A673 (cell line): ENCODE measurements around the gene TCEAL4. TPM values are rescaled to one million over a fixed set of nuclear protein-coding genes. Genes with fewer than 3 reads are reported as not detected.

Experiments used
- BruUV-seq: library from RNA; stranded (reverse); fragments of 400-500 nt; replicated peaks from 2 replicates; lab custom pipeline; 2021; lab: Mats Ljungman, UMichigan
- CTCF ChIA-PET: fragments of 300-600 bp; sonication (Branson Sonifier 250); formaldehyde crosslinking; loops from one replicate; lab custom pipeline; 2022; ENCODE audit warnings: antibody characterized with exemption; lab: Charles Lee
- POLR2A ChIA-PET: fragments of 300-600 bp; sonication (Branson Sonifier 250); formaldehyde crosslinking; loops from one replicate; lab custom pipeline; 2022; ENCODE audit warnings: antibody characterized with exemption; ENCODE audit not compliant: low non-redundant PET; lab: Charles Lee
- DNase-seq: peaks from one replicate; pipeline ENCODE4 v3.0.0-alpha.2; 2015; ENCODE audit warnings: low spot score
- H3K27ac ChIP-seq: fragments of 200-600 bp; sonication (generic); 2 replicates; pipeline ENCODE4 v1.5.1; 2016; ENCODE audit warnings: mixed run types, low read depth, mild to moderate bottlenecking, mixed read lengths, antibody characterized with exemption, low read length; ENCODE audit not compliant: poor library complexity, severe bottlenecking
- H3K27me3 ChIP-seq: fragments of 200-600 bp; sonication (generic); replicated peaks from 2 replicates; pipeline ENCODE4 v1.6.1; 2017; ENCODE audit warnings: mixed run types, low read depth, mild to moderate bottlenecking, mixed read lengths, antibody characterized with exemption, low read length; ENCODE audit not compliant: insufficient read depth, poor library complexity
- H3K36me3 ChIP-seq: fragments of 200-600 bp; sonication (generic); 2 replicates; pipeline ENCODE4 v1.6.1; 2016; ENCODE audit warnings: mixed run types, mild to moderate bottlenecking, mixed read lengths, antibody characterized with exemption, low read length; ENCODE audit not compliant: insufficient read depth, poor library complexity, severe bottlenecking
- H3K4me1 ChIP-seq: fragments of 200-600 bp; sonication (generic); 2 replicates; pipeline ENCODE4 v1.6.1; 2017; ENCODE audit warnings: mixed run types, mild to moderate bottlenecking, mixed read lengths, antibody characterized with exemption, low read length; ENCODE audit not compliant: insufficient read depth, poor library complexity, severe bottlenecking
- H3K4me3 ChIP-seq: fragments of 200-600 bp; sonication (generic); 2 replicates; pipeline ENCODE4 v1.5.1; 2016; ENCODE audit warnings: low read depth, mixed run types, mild to moderate bottlenecking, mixed read lengths, low read length; ENCODE audit not compliant: poor library complexity, severe bottlenecking
- H3K9me3 ChIP-seq: fragments of 200-600 bp; sonication (generic); 2 replicates; pipeline ENCODE4 v1.6.1; 2016; ENCODE audit warnings: mixed run types, low read depth, mild to moderate bottlenecking, mixed read lengths, antibody characterized with exemption, low read length; ENCODE audit not compliant: poor library complexity, severe bottlenecking
- EZH2 ChIP-seq: fragments of 200-600 bp; sonication (generic); IDR thresholded peaks from 2 replicates; pipeline ENCODE4 v1.6.1; 2017; ENCODE audit warnings: borderline replicate concordance, low read depth, mild to moderate bottlenecking, mixed read lengths, antibody characterized with exemption, low read length; ENCODE audit not compliant: poor library complexity, severe bottlenecking
- intact Hi-C: fragments of 100-400 bp; cut with micrococcal nuclease; formaldehyde crosslinking; loops from one replicate; pipeline ENCODE4 v1.10.0; 2022; ENCODE audit not compliant: unreplicated experiment
- total RNA-seq: library from RNA; stranded (reverse); gene quantifications from 2 replicates; pipeline ENCODE4 v1.2.3, GENCODE V29; 2021
- TF ChIP-seq, protein P1 (sequence below): fragments of 300-800, 200-600 bp; sonication (generic); conservative IDR thresholded peaks from 2 replicates; pipeline ENCODE4 v1.5.1; 2017; ENCODE audit warnings: low read depth, mild to moderate bottlenecking, antibody characterized with exemption, low read length, moderate library complexity, mixed read lengths

TCEAL4 gene
- total RNA-seq, 1 experiment from 2014 or later: 37.3 TPM

DNA sequence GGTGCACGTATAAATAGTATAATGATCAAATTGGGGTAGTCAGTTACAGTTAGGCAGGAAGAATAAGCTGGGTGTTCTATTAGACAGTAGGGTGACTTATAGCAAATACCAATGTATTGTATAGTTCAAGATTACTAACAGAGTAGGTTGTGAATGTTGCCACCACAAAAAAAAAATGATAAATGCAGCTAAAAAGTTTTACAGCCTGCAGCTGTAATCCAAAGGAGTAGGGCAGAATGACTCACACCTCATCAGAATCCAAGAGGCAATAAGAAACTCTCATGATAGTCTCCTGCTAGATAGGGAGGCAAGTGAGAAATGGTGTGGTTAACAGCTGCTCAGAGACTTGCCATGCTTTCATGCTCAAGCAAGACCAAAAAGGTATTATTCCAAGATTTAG lies 19.6 kb upstream of the TCEAL4 start:
- no peak overlapping the region for H3K27ac ChIP-seq
- no peak for DNase-seq
- no peak overlapping the region for H3K4me3 ChIP-seq
- intact Hi-C loops: no loop called here
- H3K4me1 ChIP-seq: no peaks in the 10 kb centered on the region
- no peaks in the 10 kb centered on the region for H3K36me3 ChIP-seq
- H3K9me3 ChIP-seq: no peaks in the 10 kb centered on the region
- CTCF ChIA-PET: no interaction called here
- POLR2A ChIA-PET: no interaction called here
- H3K27me3 ChIP-seq: peaks cover 4% of the 10 kb centered on the region
- no TSS peak for BruUV-seq
- no peak for TF ChIP-seq EZH2
- TF ChIP-seq, protein P1, sequence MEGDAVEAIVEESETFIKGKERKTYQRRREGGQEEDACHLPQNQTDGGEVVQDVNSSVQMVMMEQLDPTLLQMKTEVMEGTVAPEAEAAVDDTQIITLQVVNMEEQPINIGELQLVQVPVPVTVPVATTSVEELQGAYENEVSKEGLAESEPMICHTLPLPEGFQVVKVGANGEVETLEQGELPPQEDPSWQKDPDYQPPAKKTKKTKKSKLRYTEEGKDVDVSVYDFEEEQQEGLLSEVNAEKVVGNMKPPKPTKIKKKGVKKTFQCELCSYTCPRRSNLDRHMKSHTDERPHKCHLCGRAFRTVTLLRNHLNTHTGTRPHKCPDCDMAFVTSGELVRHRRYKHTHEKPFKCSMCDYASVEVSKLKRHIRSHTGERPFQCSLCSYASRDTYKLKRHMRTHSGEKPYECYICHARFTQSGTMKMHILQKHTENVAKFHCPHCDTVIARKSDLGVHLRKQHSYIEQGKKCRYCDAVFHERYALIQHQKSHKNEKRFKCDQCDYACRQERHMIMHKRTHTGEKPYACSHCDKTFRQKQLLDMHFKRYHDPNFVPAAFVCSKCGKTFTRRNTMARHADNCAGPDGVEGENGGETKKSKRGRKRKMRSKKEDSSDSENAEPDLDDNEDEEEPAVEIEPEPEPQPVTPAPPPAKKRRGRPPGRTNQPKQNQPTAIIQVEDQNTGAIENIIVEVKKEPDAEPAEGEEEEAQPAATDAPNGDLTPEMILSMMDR: no peak

DNA sequence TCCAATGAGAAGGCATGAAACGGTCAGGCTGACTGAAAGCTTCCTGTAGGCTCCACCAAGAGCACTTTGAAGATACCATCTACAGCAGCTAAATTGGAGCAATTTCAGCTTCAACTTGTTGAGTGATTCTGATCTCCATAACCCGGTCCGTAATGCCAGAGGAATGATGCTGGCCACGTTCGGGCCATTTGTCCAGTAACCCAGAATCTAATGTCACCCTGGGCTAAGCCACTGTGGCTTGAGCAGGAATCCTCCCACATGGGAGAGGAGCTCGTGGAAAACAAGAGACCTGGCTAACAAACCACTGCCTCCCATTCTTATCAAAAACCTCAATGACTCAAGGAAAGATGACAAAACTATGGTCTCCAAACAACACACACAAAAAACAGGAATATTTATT lies 14.2 kb upstream of the TCEAL4 start:
- Histone ChIP-seq H3K36me3 (no peaks in the 10 kb centered on the region), H3K4me1 (no peaks in the 10 kb centered on the region), H3K27me3 (peaks cover 9% of the 10 kb centered on the region), H3K4me3 (no peak overlapping the region), H3K9me3 (no peaks in the 10 kb centered on the region), H3K27ac (no peak overlapping the region)
- ChIA-PET CTCF (no interaction called here), POLR2A (interaction anchor here (0.5 kb wide), 1 partner anchor 89 kb away, joined by 3 read pairs; no protein-coding TSS in a partner anchor)
- no peak for DNase-seq
- BruUV-seq: no TSS peak
- no peak for TF ChIP-seq EZH2
- TF ChIP-seq, protein P1: no peak
- intact Hi-C loops: no loop called here

DNA sequence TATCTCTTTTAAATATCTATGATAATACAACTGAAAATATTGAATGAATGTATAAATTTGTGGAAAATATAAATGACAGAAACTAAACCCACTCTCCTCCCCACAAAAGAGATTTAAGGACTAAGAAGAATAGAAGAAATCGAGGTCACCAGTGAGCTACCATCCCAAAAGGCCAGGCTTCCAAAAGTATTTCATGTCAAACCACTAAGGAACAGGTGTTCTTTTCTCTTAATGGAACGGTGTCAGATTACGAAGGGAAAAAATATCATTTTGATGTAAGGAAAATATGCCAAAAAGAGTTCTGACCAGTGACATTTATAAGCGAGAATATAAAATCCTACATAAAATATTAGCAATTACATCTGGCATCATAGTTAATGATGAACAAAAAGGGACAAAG lies 13.6 kb upstream of the TCEAL4 start:
- BruUV-seq: no TSS peak
- POLR2A ChIA-PET: interaction anchor here (0.5 kb wide), 1 partner anchor 90 kb away, joined by 3 read pairs; no protein-coding TSS in a partner anchor
- TF ChIP-seq, protein P1: no peak
- TF ChIP-seq EZH2: no peak
- intact Hi-C loops: no loop called here
- no peaks in the 10 kb centered on the region for H3K4me1 ChIP-seq
- H3K9me3 ChIP-seq: no peaks in the 10 kb centered on the region
- no peak overlapping the region for H3K27ac ChIP-seq
- peaks cover 9% of the 10 kb centered on the region for H3K27me3 ChIP-seq
- CTCF ChIA-PET: no interaction called here
- H3K36me3 ChIP-seq: no peaks in the 10 kb centered on the region
- no peak overlapping the region for H3K4me3 ChIP-seq
- no peak for DNase-seq
